ENCODE measurements around the gene AMBP.
"Not testable (repeated sequence)": the region's sequence is repeated elsewhere in the genome, so short reads cannot be mapped to it uniquely, and the experiment has no call there.

- not testable (repeated sequence) for TF ChIP-seq CTCF (IDR thresholded peaks at IDR 0.05; ENCODE audit: borderline replicate concordance, extremely low read depth, low read length, poor library complexity, severe bottlenecking); EZH2 (IDR thresholded peaks at IDR 0.05; ENCODE audit: borderline replicate concordance, low read depth, low read length, severe bottlenecking)
These were observed 34.4 kb downstream of the AMBP start for GRCh38 chr9:114043660-114044059.

Measured in DND-41 (cell line).